A204.1 (cell line): ENCODE measurements around the gene CELF5.
"Not testable (repeated sequence)": the region's sequence is repeated elsewhere in the genome, so short reads cannot be mapped to it uniquely, and the experiment has no call there.

ENCODE experiments used
- FAIRE-seq: peaks from 2 replicates; lab custom pipeline; 2012; peaks lifted over from hg19 to GRCh38; lab: Jason Lieb, UNC

CELF5 gene

DNA sequence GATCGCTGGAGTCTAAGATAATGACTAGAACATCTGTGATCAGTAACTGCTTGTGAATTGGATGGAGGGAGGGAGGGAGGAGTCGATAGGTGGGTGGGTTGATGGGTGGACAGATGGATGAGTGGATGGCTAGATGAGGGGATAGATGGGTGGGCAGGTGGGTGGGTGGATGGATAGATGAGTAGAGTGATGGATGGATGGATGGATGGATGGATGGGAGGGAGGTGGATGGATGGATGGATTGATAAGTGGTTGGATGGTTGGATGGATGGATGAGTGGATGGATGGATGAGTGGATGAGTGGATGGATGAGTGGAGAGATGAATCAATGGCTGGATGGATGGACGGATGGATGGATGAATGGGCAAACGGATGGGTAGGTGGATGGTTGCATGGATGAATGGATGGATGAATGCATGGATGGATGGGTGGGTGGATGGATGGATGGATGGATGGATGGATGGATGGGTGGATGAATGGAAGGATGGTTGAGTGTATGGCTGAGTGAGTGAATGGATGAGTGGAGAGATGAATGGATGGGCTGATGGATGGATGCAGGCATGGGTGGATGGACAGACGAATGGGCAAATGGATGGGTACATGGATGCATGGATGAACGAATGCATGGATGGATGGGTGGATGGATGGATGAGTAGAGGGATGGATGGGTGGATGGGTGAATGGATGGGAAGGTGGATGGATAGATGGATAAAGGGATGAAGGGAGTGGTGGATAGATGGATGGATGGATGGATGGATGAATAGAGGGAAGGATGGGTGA is 97.9 kb downstream of the CELF5 start:
- no peak for FAIRE-seq

DNA sequence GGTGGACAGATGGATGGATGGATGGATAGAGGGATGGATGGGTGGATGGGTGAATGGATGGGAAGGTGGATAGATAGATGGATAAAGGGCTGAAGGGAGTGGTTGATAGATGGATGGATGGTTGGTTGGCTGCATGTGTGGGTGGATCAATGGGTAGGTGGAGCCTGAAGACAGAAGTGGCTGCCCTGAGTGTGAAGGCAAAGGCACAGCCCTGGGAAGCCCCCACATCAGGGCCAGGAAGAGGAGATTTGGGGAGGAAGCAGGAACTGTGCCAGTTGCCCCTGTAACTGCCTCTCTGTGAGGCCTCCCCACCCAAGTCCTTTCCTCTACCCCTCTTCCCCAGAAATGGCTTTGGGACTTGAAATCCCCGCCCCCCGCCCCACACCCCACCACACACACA is 98.6 kb downstream of the CELF5 start:
- FAIRE-seq = no peak

GRCh38 chr19:3323658-3324057 is 99.2 kb downstream of the CELF5 start:
- FAIRE-seq = no peak

GRCh38 chr19:3324405-3324856 is 100.0 kb downstream of the CELF5 start:
- FAIRE-seq = no peak

DNA sequence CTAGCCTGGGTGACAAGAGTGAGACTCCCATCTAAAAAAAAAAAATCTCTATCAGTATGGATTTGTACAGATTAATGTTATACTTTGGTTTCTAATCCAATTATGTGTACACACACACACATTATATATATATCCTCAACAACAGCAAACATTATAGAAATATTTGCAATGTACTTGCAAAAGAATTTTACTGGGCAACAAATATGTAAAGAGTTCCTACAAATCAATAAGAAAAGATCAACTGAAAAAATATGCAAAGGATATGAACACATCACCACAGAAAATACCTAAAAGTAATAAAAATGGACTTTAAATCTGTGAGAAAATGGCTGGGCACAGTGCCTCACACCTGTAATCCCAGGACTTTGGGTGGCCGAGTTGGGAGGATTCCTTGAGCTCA is 101.0 kb downstream of the CELF5 start:
- FAIRE-seq = no peak

- no peak for FAIRE-seq
Measured at GRCh38 chr19:3328743-3329142, 104.3 kb downstream of the CELF5 start.

DNA sequence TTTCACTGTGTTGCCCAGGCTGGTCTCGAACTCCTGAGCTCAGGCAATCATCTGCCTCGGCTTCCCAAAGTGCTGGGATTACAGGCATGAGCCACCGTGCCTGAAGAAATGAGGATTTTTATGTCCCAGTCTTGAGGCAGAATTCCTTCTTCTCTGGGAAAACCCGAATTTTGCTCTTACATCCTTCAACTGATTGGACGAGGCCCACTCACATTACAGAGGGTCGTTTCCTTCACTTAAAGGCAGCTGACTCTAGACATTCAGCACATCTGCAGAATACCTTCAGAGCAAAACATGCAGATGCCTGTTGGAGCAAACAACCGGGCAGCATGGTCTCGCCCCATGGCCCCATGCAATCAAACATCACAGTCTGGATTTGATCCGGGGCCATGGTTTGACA is 105.6 kb downstream of the CELF5 start:
- no peak for FAIRE-seq

GRCh38 chr19:3332232-3332631 is 107.8 kb downstream of the CELF5 start:
- not testable (repeated sequence) for FAIRE-seq

DNA sequence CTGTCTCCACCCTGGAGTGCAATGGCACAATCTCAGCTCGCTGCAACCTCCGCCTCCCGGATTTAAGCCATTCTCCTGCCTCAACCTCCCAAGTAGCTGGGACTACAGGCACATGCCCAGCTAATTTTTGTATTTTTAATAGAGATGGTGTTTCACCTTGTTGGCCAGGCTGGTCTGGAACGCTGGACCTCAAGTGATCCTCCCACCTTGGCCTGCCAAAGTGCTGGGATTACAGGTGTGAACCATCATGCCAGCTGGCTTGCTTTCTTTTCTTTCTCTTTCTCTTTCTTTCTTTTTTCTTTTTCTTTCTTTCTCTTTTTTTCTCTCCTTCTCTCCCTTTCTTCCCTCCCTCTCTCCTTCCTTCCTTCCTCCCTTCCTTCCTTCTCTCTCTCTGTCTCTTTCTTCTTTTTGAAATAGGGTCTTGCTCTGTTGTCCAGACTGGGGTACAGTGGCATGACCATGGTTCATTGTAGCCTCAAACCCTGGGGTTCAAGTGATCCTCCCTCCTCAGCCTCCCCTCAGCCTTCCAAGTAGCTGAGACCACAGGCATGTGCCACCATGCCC is 108.6 kb downstream of the CELF5 start:
- FAIRE-seq = no peak

DNA sequence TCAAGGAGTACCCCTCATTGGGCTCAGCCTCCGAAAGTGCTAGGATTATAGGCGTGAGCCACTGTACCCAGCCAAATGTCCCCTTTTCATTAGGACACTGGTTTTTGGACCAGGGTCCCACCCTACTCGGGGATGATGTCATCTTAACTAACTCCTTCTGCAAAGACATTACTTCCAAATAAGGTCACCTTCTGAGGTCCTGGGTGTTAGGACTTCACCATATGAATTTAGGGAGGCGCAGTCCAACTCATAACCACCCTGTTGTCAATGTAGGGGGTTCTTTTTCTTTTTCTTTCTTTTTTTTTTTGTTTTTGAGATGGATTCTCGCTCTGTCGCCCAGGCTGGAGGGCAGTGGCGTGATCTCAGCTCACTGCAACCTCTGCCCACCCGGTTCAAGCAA is 109.2 kb downstream of the CELF5 start:
- no peak for FAIRE-seq

- FAIRE-seq = not testable (repeated sequence)
Measured at GRCh38 chr19:3334749-3335430, 110.4 kb downstream of the CELF5 start.

GRCh38 chr19:3335431-3336350 is 111.2 kb downstream of the CELF5 start:
- FAIRE-seq = no peak

GRCh38 chr19:3336351-3336679 is 111.9 kb downstream of the CELF5 start:
- no peak for FAIRE-seq

DNA sequence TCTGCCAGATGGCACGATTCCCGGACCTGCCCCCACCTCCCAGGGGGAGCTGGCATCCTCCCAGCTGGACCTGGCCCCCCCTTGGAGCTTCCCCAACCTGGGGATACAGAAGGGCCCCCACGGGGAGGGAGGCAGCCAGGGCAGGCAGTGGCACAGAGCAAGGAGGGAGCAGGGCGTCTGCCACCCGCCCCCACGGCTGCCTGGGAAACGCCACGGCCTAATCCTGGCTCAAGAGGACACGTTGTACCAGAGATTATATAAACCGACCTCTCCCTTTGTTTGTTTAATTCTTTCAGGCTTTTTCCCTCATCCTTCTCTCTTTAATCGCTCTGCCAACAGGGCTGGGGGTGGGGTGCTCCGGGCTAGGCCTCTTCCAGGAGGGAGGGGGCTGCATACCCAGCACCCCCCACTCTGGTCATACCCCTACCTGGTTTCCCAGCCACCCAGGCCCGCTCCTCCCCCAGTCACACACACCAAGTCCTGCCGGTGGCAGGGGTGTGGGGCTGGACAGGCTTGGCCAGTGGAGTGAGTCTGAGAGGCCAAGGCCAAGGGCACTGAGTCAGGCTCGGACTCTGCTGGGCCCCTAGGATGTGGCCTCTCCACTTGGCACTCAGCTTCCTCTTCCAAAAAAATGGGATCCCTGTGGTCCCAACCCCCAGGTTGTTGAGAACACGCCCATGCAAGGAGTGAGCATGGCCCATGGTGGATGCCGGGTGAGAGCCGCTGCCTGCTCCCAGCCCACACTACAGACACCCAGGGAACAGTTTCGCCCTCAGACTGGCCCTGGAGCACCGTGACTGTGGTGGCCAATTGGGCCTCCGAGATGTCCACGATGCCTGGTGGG is 112.4 kb downstream of the CELF5 start:
- FAIRE-seq = no peak

- no peak for FAIRE-seq
Measured at GRCh38 chr19:3338541-3339181, 114.2 kb downstream of the CELF5 start.

DNA sequence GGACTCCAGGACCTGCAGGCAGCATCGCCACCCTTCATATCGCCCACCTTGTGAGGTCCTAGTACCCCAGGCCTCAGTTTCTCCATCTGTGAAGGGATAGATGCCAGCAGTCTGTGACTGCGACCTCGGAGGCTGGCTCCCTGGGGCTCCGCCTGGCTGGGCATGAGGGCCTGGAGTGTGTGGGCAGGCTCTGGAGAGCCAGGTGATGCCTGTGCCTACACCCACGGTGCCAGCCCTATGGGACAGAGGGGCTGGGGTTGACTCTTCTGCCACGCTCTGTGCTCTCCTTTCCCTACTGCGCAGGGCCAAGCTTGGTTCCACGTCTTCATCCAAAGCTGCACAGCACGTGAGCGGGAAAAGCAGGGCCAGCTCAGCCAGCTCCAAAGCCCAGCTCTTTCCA is 115.9 kb downstream of the CELF5 start:
- FAIRE-seq = no peak

DNA sequence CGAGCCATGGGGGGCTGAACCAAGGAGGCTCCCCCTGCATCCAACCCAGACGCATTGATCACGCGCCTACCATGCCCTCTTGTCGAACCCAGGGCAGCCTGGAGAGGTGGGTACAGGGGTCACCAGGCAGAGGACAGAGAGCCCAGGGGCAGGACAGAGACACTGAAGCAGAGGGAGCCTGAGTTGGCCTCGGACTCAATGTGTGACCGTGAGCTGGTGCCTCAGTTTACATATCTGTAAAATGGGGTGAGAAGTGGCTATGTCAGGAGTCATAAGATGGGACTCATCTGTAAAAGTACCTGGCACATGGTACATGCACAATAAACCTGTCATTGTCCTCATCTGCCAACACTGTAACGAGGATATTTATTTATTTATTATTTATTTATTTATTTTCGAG is 117.8 kb downstream of the CELF5 start:
- FAIRE-seq = no peak

GRCh38 chr19:3342962-3343361 is 118.5 kb downstream of the CELF5 start:
- FAIRE-seq = not testable (repeated sequence)

DNA sequence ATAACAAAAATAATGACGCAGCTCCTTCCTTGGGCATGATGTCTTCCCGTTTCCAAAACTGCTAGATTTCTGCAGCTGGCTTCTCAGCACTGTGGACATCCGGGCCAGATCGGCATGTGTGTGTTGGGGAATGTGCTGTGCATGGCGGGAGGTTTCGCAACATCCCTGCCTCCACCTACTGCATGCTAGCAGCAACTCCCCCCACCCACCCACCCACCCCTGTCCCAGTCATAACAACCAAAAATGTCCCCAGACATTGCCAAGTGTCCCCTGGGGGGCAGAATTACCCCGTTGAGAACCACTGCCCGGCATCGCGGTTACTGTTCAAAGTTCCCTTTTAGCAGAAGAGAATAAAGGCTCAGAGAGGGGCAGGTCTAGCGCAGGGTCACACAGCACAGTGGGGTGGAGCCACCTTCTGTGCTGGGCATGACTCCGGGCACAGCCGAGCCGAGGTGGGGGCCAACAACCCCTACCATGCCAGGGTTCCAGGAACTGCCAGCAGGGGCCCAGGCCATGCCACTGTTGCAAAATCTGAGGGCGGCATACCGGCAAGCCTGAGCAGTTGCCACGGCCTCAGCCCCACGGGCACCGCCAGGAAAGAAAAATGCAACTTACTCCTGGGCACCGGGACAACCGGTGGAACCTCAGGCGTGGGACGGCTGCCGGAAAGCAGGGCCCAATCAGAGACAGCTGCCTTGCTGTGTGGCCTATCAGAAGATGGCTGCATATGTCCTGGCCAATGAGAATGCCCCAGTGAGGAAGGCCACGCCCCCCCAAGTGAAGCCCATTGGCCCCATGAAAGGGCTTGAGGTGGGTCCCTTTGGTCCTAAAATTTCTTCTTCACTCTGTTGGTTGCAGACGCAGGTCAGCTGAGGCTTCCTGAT is 119.4 kb downstream of the CELF5 start:
- no peak for FAIRE-seq
